Upper lobe of right lung (tissue), 1 donor: Measurements from ENCODE around the gene NARF. TPM values are rescaled to one million over a fixed set of nuclear protein-coding genes. Genes with fewer than 3 reads are reported as not detected.
A peak's percentile ranks its signal among the peaks of the same experiment; 100 is the strongest.

Experiments used
- ATAC-seq: fragments of 200-7000 bp; cut with Tn5 transposase; one replicate; pipeline ENCODE4 v1.9.1; 2020; ENCODE audit warnings: mild to moderate bottlenecking, moderate library complexity
- DNase-seq: peaks from one replicate; pipeline ENCODE4 v3.0.0-alpha.2; 2020
- H3K27ac ChIP-seq: fragments of 200-600 bp; one replicate; pipeline ENCODE4 v1.8.0; 2022
- H3K27me3 ChIP-seq: fragments of 200-600 bp; one replicate; pipeline ENCODE4 v1.8.0; 2022; ENCODE audit warnings: mild to moderate bottlenecking
- H3K36me3 ChIP-seq: fragments of 200-600 bp; one replicate; pipeline ENCODE4 v1.8.0; 2022
- H3K4me1 ChIP-seq: fragments of 200-600 bp; one replicate; pipeline ENCODE4 v1.8.0; 2022
- H3K4me3 ChIP-seq: fragments of 200-600 bp; one replicate; pipeline ENCODE4 v1.8.0; 2022; ENCODE audit warnings: mild to moderate bottlenecking
- H3K9me3 ChIP-seq: fragments of 200-600 bp; one replicate; pipeline ENCODE4 v1.8.0; 2022
- CTCF ChIP-seq: fragments of 200-600 bp; IDR thresholded peaks from one replicate; pipeline ENCODE4 v1.8.0; 2022; ENCODE audit warnings: antibody characterized with exemption
- intact Hi-C: fragments of 100-400 bp; cut with DNase I; formaldehyde crosslinking; loops from one replicate; pipeline ENCODE4 v1.11.0; 2022
- total RNA-seq: library from RNA; stranded (reverse); fragmentation: NEBNext Ultra II Directional; extraction: Animal tissue kit (Norgen Biotek cat#: 25700); gene quantifications from one replicate; pipeline ENCODE4 v1.2.1, GENCODE V29; 2021
- donor health status: DM: no; HTN: yes; CAD: no; lungs with severe emphysema.

Gene NARF
- total RNA-seq, 1 donor from 2014 or later: 54.1 TPM

GRCh38 chr17:82446649-82447048, 11.9 kb upstream of the NARF start:
- ATAC-seq: no peak
- TF ChIP-seq CTCF: no peak
- Histone ChIP-seq H3K27me3 (no peaks in the 10 kb centered on the region), H3K27ac (no peak overlapping the region), H3K4me3 (no peak overlapping the region), H3K36me3 (peaks cover 26% of the 10 kb centered on the region), H3K4me1 (peaks cover 39% of the 10 kb centered on the region), H3K9me3 (no peaks in the 10 kb centered on the region)
- DNase-seq: no peak
- intact Hi-C loops: no loop called here

- Histone ChIP-seq H3K4me3 (no peak overlapping the region), H3K4me1 (peaks cover 40% of the 10 kb centered on the region), H3K27me3 (no peaks in the 10 kb centered on the region), H3K27ac (no peak overlapping the region), H3K36me3 (peaks cover 17% of the 10 kb centered on the region), H3K9me3 (no peaks in the 10 kb centered on the region)
- intact Hi-C loops: no loop called here
- TF ChIP-seq CTCF: no peak
- no peak for ATAC-seq
- DNase-seq: no peak
Observed at GRCh38 chr17:82447876-82448275, 10.7 kb upstream of the NARF start.

GRCh38 chr17:82449131-82449882, 9.2 kb upstream of the NARF start:
- intact Hi-C loops: no loop called here
- Histone ChIP-seq H3K27ac (peak overlapping the region; percentile 95), H3K27me3 (no peaks in the 10 kb centered on the region), H3K9me3 (no peaks in the 10 kb centered on the region), H3K4me1 (peaks cover 40% of the 10 kb centered on the region), H3K4me3 (peak overlapping the region; percentile 85), H3K36me3 (peaks cover 4% of the 10 kb centered on the region)
- peak; percentile 7 for ATAC-seq
- peak; percentile 67 for DNase-seq
- TF ChIP-seq CTCF: no peak

GRCh38 chr17:82449883-82450356, 8.6 kb upstream of the NARF start:
- intact Hi-C loops: no loop called here
- Histone ChIP-seq H3K9me3 (no peaks in the 10 kb centered on the region), H3K36me3 (no peaks in the 10 kb centered on the region), H3K4me1 (peaks cover 40% of the 10 kb centered on the region), H3K27me3 (no peaks in the 10 kb centered on the region), H3K27ac (peak overlapping the region; percentile 95), H3K4me3 (peak overlapping the region; percentile 85)
- ATAC-seq (no peak), DNase-seq (no peak)
- no peak for TF ChIP-seq CTCF

- H3K36me3 ChIP-seq: no peaks in the 10 kb centered on the region
- TF ChIP-seq CTCF: no peak
- intact Hi-C loops: no loop called here
- DNase-seq: peak; percentile 96
- ATAC-seq: peak; percentile 97
- peak within 1 kb of the TSS; percentile 85 for H3K4me3 ChIP-seq
- peak within 1 kb of the TSS; percentile 95 for H3K27ac ChIP-seq
- H3K9me3 ChIP-seq: no peaks in the 10 kb centered on the region
- H3K4me1 ChIP-seq: peaks cover 34% of the 10 kb centered on the region
- no peaks in the 10 kb centered on the region for H3K27me3 ChIP-seq
Observed at GRCh38 chr17:82450357-82451106, 8.0 kb upstream of the NARF start, which contains the start of gene CYBC1. TSS of gene CYBC1 (minus strand) at chr17:82450752. CDS start at chr17:82449254, 1,498 bp downstream.
